MM.1S (cell line): ENCODE data around the gene RDH16.

Source experiments
- DNase-seq: peaks from one replicate; pipeline ENCODE4 v3.0.0-alpha.2; 2015
- H2AFZ ChIP-seq: fragments of 300-600 bp; sonication (generic); 2 replicates; pipeline ENCODE4 v1.6.0; 2016; ENCODE audit warnings: antibody characterized with exemption, low read length
- H3F3A ChIP-seq: fragments of 300-600 bp; sonication (generic); 2 replicates; pipeline ENCODE4 v1.6.1; 2016; ENCODE audit warnings: mild to moderate bottlenecking, antibody characterized with exemption, low read length, moderate library complexity, mixed read lengths; ENCODE audit not compliant: insufficient read depth
- H3K27ac ChIP-seq: fragments of 300-600 bp; sonication (generic); 2 replicates; pipeline ENCODE4 v1.5.1; 2016; ENCODE audit warnings: mild to moderate bottlenecking, low read length
- H3K27me3 ChIP-seq: fragments of 300-600 bp; sonication (generic); replicated peaks from 2 replicates; pipeline ENCODE4 v1.6.0; 2016; ENCODE audit warnings: low read length; ENCODE audit not compliant: insufficient read depth
- H3K36me3 ChIP-seq: fragments of 300-600 bp; sonication (generic); replicated peaks from 2 replicates; pipeline ENCODE4 v1.6.1; 2016; ENCODE audit warnings: mild to moderate bottlenecking, low read length, mixed read lengths; ENCODE audit not compliant: insufficient read depth
- H3K4me1 ChIP-seq: fragments of 300-600 bp; sonication (generic); 2 replicates; pipeline ENCODE4 v1.6.1; 2016; ENCODE audit warnings: low read length, mixed read lengths
- H3K4me2 ChIP-seq: fragments of 300-600 bp; sonication (generic); 2 replicates; pipeline ENCODE4 v1.6.0; 2016; ENCODE audit warnings: low read depth, low read length
- H3K4me3 ChIP-seq: fragments of 300-600 bp; sonication (generic); 2 replicates; pipeline ENCODE4 v1.5.1; 2016; ENCODE audit warnings: low read length, mixed read lengths
- H3K79me2 ChIP-seq: fragments of 300-600 bp; sonication (generic); 2 replicates; pipeline ENCODE4 v1.6.1; 2016; ENCODE audit warnings: mixed run types, low read length, mixed read lengths
- H3K9ac ChIP-seq: fragments of 300-600 bp; sonication (generic); 2 replicates; pipeline ENCODE4 v1.6.1; 2016; ENCODE audit warnings: low read length, mixed read lengths
- H3K9me2 ChIP-seq: fragments of 300-600 bp; sonication (generic); replicated peaks from 2 replicates; pipeline ENCODE4 v1.6.1; 2016; ENCODE audit warnings: mild to moderate bottlenecking, low read length, mixed read lengths; ENCODE audit not compliant: insufficient read depth
- H3K9me3 ChIP-seq: fragments of 300-600 bp; sonication (generic); replicated peaks from 2 replicates; pipeline ENCODE4 v1.6.1; 2016; ENCODE audit warnings: mild to moderate bottlenecking, low read length, mixed read lengths; ENCODE audit not compliant: insufficient read depth
- H4K20me1 ChIP-seq: fragments of 300-600 bp; sonication (generic); 2 replicates; pipeline ENCODE4 v1.6.1; 2016; ENCODE audit warnings: mild to moderate bottlenecking, low read length, moderate library complexity, mixed read lengths; ENCODE audit not compliant: insufficient read depth
- CTCF ChIP-seq: fragments of 300-600 bp; sonication (generic); IDR thresholded peaks from 2 replicates; pipeline ENCODE4 v1.5.1; 2016; ENCODE audit warnings: antibody characterized with exemption, low read length, mixed read lengths
- EZH2 ChIP-seq: fragments of 300-600 bp; sonication (generic); optimal IDR thresholded peaks from 2 replicates; pipeline ENCODE3; 2017; ENCODE audit warnings: low read depth, mild to moderate bottlenecking, antibody characterized with exemption, low read length, mixed read lengths
- EZH2phosphoT487 ChIP-seq: fragments of 300-600 bp; sonication (generic); IDR thresholded peaks from 2 replicates; pipeline ENCODE4 v1.6.1; 2018; ENCODE audit warnings: antibody characterized with exemption, low read length

The RDH16 gene

GRCh38 chr12:57000393-57000792 is 43.0 kb upstream of the RDH16 start:
- no peak overlapping the region for H3K9ac ChIP-seq
- H4K20me1 ChIP-seq = no peaks in the 10 kb centered on the region
- H3K79me2 ChIP-seq = peaks cover 63% of the 10 kb centered on the region
- no peaks in the 10 kb centered on the region for H3K9me2 ChIP-seq
- H3K4me2 ChIP-seq = no peak overlapping the region
- DNase-seq = no peak
- H3F3A ChIP-seq = peaks cover 3% of the 10 kb centered on the region; the same call in 1 of the 2 replicates
- no peak overlapping the region for H3K4me3 ChIP-seq
- peaks cover 5% of the 10 kb centered on the region; the same call in 1 of the 2 replicates for H3K36me3 ChIP-seq
- no peaks in the 10 kb centered on the region for H3K9me3 ChIP-seq
- no peak overlapping the region for H3K27ac ChIP-seq
- H3K4me1 ChIP-seq = peaks cover 22% of the 10 kb centered on the region
- no peak overlapping the region for H2AFZ ChIP-seq
- no peak for TF ChIP-seq EZH2phosphoT487
- no peak for TF ChIP-seq EZH2
- TF ChIP-seq CTCF = no peak
- no peaks in the 10 kb centered on the region for H3K27me3 ChIP-seq

- Histone ChIP-seq H3K4me2 (peak overlapping the region; percentile 31; the same call in 1 of the 2 replicates), H3K4me3 (no peak overlapping the region), H2AFZ (no peak overlapping the region), H3K27me3 (no peaks in the 10 kb centered on the region), H3K9me3 (no peaks in the 10 kb centered on the region), H3K9me2 (no peaks in the 10 kb centered on the region), H3K79me2 (peaks cover 53% of the 10 kb centered on the region), H3F3A (peaks cover 3% of the 10 kb centered on the region; the same call in 1 of the 2 replicates), H3K9ac (peak overlapping the region; percentile 1; the same call in 1 of the 2 replicates), H3K4me1 (peaks cover 15% of the 10 kb centered on the region), H4K20me1 (no peaks in the 10 kb centered on the region), H3K27ac (peak overlapping the region; percentile 56; the same call in 1 of the 2 replicates), H3K36me3 (peaks cover 5% of the 10 kb centered on the region; the same call in 1 of the 2 replicates)
- no peak for DNase-seq
- TF ChIP-seq EZH2phosphoT487 (no peak), EZH2 (no peak), CTCF (no peak)
Observed at GRCh38 chr12:56999456-56999855, 42.0 kb upstream of the RDH16 start.

GRCh38 chr12:56998981-56999380 is 41.6 kb upstream of the RDH16 start:
- no peak for TF ChIP-seq EZH2phosphoT487
- no peak for TF ChIP-seq EZH2
- TF ChIP-seq CTCF = no peak
- peaks cover 2% of the 10 kb centered on the region; the same call in 1 of the 2 replicates for H3K36me3 ChIP-seq
- H3K4me2 ChIP-seq = peak overlapping the region; percentile 31
- H3K9me2 ChIP-seq = no peaks in the 10 kb centered on the region
- H3K27me3 ChIP-seq = no peaks in the 10 kb centered on the region
- H3F3A ChIP-seq = peaks cover 3% of the 10 kb centered on the region; the same call in 1 of the 2 replicates
- H3K4me1 ChIP-seq = peaks cover 15% of the 10 kb centered on the region
- H3K4me3 ChIP-seq = no peak overlapping the region
- H3K9ac ChIP-seq = peak overlapping the region; percentile 1; the same call in 1 of the 2 replicates
- H2AFZ ChIP-seq = no peak overlapping the region
- peak overlapping the region; percentile 56; the same call in 1 of the 2 replicates for H3K27ac ChIP-seq
- H3K79me2 ChIP-seq = peaks cover 48% of the 10 kb centered on the region
- peak; percentile 84 for DNase-seq
- H3K9me3 ChIP-seq = no peaks in the 10 kb centered on the region
- H4K20me1 ChIP-seq = no peaks in the 10 kb centered on the region
